Measurements from ENCODE around the gene MAPK7. TPM values are rescaled to one million over a fixed set of nuclear protein-coding genes. Genes with fewer than 3 reads are reported as not detected.

MAPK7 gene
- total RNA-seq, 4 donors from 2014 or later = 7.3 to 12.5 (median 10.4) TPM

DNA sequence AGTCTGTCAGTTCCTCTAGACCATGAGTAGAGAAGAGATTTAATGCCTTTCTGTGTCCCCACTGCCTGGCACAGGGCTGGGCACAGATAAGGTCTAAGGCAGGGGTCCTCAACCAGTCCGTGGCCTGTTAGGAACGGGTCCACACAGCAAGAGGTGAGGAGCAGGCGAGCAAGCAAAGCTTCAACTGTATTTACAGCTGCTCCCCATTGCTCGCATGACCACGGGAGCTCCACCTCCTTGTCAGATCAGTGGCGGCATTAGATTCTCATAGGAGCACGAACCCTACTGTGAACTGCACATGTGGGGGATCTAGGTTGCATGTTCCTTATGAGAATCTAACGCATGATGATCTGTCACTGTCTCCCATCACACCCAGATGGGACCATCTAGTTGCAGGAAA, 17.5 kb upstream of the MAPK7 start:
- Histone ChIP-seq H3K36me3 (no peaks in the 10 kb centered on the region), H3K9me3 (no peaks in the 10 kb centered on the region), H3K27ac (no peak overlapping the region), H3K27me3 (no peaks in the 10 kb centered on the region), H3K4me1 (peaks cover 4 to 9% of the 10 kb centered on the region in 2 donors), H3K4me3 (no peak overlapping the region)
- in situ Hi-C loops (cut with MboI; ENCODE audit: low sequenced_read_pairs in 4 of 4) = loop anchor here (5.0 to 25.0 kb wide), 4 partner anchors 87 to 404 kb away; partner anchors contain the start of gene ALDH3A2 (in 1 of the 4)
- intact Hi-C loops (cut with DNase I; ENCODE audit: low total_unique reads) = loop anchor here (5.0 kb wide), 2 partner anchors 287 to 392 kb away; partner anchors contain the start of gene ALDH3A2
- TF ChIP-seq, protein P1, sequence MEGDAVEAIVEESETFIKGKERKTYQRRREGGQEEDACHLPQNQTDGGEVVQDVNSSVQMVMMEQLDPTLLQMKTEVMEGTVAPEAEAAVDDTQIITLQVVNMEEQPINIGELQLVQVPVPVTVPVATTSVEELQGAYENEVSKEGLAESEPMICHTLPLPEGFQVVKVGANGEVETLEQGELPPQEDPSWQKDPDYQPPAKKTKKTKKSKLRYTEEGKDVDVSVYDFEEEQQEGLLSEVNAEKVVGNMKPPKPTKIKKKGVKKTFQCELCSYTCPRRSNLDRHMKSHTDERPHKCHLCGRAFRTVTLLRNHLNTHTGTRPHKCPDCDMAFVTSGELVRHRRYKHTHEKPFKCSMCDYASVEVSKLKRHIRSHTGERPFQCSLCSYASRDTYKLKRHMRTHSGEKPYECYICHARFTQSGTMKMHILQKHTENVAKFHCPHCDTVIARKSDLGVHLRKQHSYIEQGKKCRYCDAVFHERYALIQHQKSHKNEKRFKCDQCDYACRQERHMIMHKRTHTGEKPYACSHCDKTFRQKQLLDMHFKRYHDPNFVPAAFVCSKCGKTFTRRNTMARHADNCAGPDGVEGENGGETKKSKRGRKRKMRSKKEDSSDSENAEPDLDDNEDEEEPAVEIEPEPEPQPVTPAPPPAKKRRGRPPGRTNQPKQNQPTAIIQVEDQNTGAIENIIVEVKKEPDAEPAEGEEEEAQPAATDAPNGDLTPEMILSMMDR (IDR thresholded peaks at IDR 0.05 in 4 of 5, conservative IDR thresholded peaks at IDR 0.05 in 1 of 5) = no peak
- TF ChIP-seq POLR2A (IDR thresholded peaks at IDR 0.05) = no peak
- ATAC-seq (no peak), DNase-seq (no peak)

DNA sequence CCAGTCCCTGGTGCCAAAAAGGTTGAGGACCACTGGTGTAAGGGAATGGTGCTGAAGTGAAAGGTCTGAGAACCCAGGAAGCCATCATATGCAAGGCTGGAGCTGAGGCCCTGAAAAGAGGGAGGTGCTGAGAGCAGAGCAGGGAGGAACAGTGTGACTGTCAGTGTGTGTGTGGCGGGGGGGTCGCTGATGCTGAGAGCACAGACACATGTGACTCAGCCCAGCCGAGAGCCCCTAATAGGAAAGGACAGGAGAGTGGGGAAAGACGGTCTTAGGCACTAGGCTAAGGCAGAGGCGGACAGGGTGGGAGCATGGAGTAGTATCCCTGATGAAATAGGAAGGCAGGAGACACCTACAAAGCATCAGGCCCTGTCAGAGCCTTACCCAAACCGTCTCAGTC, 17.0 kb upstream of the MAPK7 start:
- ATAC-seq (no peak), DNase-seq (no peak)
- Histone ChIP-seq H3K9me3 (no peaks in the 10 kb centered on the region), H3K4me3 (no peak overlapping the region), H3K27ac (peak overlapping the region in 1 of 4 donors; percentile 87), H3K36me3 (no peaks in the 10 kb centered on the region), H3K4me1 (peaks cover 4 to 9% of the 10 kb centered on the region in 2 donors), H3K27me3 (no peaks in the 10 kb centered on the region)
- in situ Hi-C loops (cut with MboI; ENCODE audit: low sequenced_read_pairs in 4 of 4) = loop anchor here (5.0 to 25.0 kb wide), 4 partner anchors 86 to 403 kb away; partner anchors contain the start of gene ALDH3A2 (in 1 of the 4)
- TF ChIP-seq, protein P1 (IDR thresholded peaks at IDR 0.05 in 4 of 5, conservative IDR thresholded peaks at IDR 0.05 in 1 of 5) = no peak
- TF ChIP-seq POLR2A (IDR thresholded peaks at IDR 0.05) = no peak
- intact Hi-C loops (cut with DNase I; ENCODE audit: low total_unique reads) = loop anchor here (5.0 kb wide), 2 partner anchors 286 to 391 kb away; partner anchors contain the start of gene ALDH3A2

DNA sequence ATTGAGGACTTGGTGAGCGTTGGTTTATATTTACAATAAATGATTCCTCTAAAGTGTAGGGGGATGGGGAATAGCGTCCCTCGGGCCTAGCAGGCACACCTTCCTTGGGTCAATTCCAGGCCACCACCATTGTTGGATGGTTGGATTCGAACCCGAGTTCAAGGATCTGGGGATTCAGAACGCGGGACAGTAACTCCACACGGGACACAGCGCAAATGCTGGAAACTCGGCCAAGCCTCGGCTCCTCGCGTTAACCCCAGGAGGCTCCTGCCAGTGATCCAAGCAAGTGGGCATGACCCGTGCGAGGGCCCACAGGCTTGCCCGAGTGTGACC, 16.4 kb upstream of the MAPK7 start:
- H3K4me1 ChIP-seq = peaks cover 4 to 9% of the 10 kb centered on the region in 2 donors
- peak overlapping the region; percentile 60 to 86 (median 72) for H3K4me3 ChIP-seq
- no peaks in the 10 kb centered on the region for H3K36me3 ChIP-seq
- no peaks in the 10 kb centered on the region for H3K27me3 ChIP-seq
- intact Hi-C loops (cut with DNase I; ENCODE audit: low total_unique reads) (loop anchor here (1.0 to 5.0 kb wide), 5 partner anchors 16 to 405 kb away; partner anchors contain the start of genes ALDH3A2 and MAPK7), in situ Hi-C loops (cut with MboI; ENCODE audit: low sequenced_read_pairs in 4 of 4) (loop anchor here (5.0 to 25.0 kb wide), 4 partner anchors 85 to 403 kb away; partner anchors contain the start of gene ALDH3A2 (in 1 of the 4))
- peak overlapping the region; percentile 79 to 92 (median 84) for H3K27ac ChIP-seq
- DNase-seq (no peak), ATAC-seq (no peak)
- H3K9me3 ChIP-seq = no peaks in the 10 kb centered on the region
- TF ChIP-seq, protein P1 (IDR thresholded peaks at IDR 0.05 in 4 of 5, conservative IDR thresholded peaks at IDR 0.05 in 1 of 5) = no peak
- no peak for TF ChIP-seq POLR2A (IDR thresholded peaks at IDR 0.05)

DNA sequence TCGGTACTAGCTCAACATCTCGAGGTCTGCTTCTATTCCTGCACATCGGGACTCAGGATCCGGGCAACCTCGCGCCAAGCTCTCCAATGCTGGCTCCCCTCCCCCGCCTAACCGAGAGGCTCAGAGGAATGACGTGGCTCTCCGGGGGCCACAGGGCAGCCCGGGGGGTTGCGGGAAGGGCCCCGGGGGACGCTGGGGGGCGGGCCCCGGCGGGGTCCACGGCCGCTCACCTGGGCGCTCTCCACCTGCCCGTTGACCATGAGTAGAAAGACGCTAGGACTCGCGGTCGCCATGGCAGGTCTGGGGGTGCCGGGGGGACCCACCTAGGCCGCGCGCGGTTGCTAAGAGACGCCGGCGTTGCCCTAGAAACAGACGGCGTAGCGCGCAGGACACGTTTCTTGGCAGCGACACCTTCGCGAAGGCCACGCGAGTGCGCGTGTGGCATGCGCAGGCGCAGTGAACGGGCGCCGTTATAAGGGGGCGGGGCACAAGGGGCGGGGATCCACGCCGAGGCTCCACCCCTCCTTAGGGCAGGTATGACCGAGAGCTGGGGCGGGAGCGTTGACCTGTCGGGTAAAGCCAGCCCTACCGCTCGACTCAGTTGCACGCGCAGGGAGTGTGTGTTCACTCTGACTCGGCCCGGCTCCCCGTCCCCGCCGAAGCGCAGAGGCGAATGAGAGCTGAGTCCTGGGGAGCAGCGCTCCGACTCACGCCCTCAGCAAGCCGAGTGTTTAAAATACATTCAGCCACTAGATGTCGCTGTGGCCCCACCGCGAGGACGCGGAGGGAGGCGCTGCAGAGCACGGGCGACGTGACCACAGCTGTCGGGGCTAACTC, 15.8 kb upstream of the MAPK7 start, which contains the start of gene B9D1:
TSS of gene B9D1 (minus strand) at position 447 of the 837 bp plus-strand sequence. CDS start at position 293, 154 bp downstream.
- H3K4me1 ChIP-seq = peaks cover 4 to 9% of the 10 kb centered on the region in 2 donors
- H3K4me3 ChIP-seq = peak within 1 kb of the TSS; percentile 60 to 86 (median 72)
- no peaks in the 10 kb centered on the region for H3K9me3 ChIP-seq
- H3K27ac ChIP-seq = peak within 1 kb of the TSS; percentile 79 to 92 (median 84)
- no peaks in the 10 kb centered on the region for H3K36me3 ChIP-seq
- H3K27me3 ChIP-seq = no peaks in the 10 kb centered on the region
- intact Hi-C loops (cut with DNase I; ENCODE audit: low total_unique reads) (loop anchor here (1.0 to 5.0 kb wide), 5 partner anchors 16 to 404 kb away; partner anchors contain the start of genes ALDH3A2 and MAPK7), in situ Hi-C loops (cut with MboI; ENCODE audit: low sequenced_read_pairs in 4 of 4) (loop anchor here (5.0 to 25.0 kb wide), 4 partner anchors 85 to 402 kb away; partner anchors contain the start of gene ALDH3A2 (in 1 of the 4))
- TF ChIP-seq, protein P1 (IDR thresholded peaks at IDR 0.05 in 4 of 5, conservative IDR thresholded peaks at IDR 0.05 in 1 of 5) = peak; percentile 99
- TF ChIP-seq POLR2A (IDR thresholded peaks at IDR 0.05) = peak in 1 of 2 donors; percentile 44
- ATAC-seq = peak; percentile 96 to 97
- peak; percentile 86 to 93 for DNase-seq

Data from gastrocnemius medialis (tissue), 4 donors.